NCI-H748 treated with DMSO at 0.1 percent for 48 hours (cell line): Measurements from ENCODE around the gene ATP9A.
"Not testable (repeated sequence)": the region's sequence is repeated elsewhere in the genome, so short reads cannot be mapped to it uniquely, and the experiment has no call there.

Source experiments
- DNase-seq: peaks from one replicate; lab custom pipeline; 2025; lab: John Stamatoyannopoulos, UW

ATP9A gene

GRCh38 chr20:51796340-51796739 lies 28.1 kb upstream of the ATP9A start:
- no peak for DNase-seq

- no peak for DNase-seq
Measured at GRCh38 chr20:51792960-51793359, 24.8 kb upstream of the ATP9A start.

- DNase-seq = no peak
Measured at GRCh38 chr20:51791626-51792025, 23.4 kb upstream of the ATP9A start.

- DNase-seq = no peak
Measured at GRCh38 chr20:51790256-51790655, 22.1 kb upstream of the ATP9A start.

GRCh38 chr20:51789434-51789833 lies 21.2 kb upstream of the ATP9A start:
- no peak for DNase-seq

GRCh38 chr20:51788822-51789221 lies 20.6 kb upstream of the ATP9A start:
- DNase-seq = no peak

- DNase-seq = no peak
Measured at GRCh38 chr20:51784299-51784698, 16.1 kb upstream of the ATP9A start.

- DNase-seq = not testable (repeated sequence)
Measured at GRCh38 chr20:51778229-51778759, 10.1 kb upstream of the ATP9A start.

- no peak for DNase-seq
Measured at GRCh38 chr20:51775241-51775640, 7.1 kb upstream of the ATP9A start.

- DNase-seq = no peak
Measured at GRCh38 chr20:51772236-51772635, 4.0 kb upstream of the ATP9A start.

GRCh38 chr20:51769976-51770615 lies 1.9 kb upstream of the ATP9A start:
- no peak for DNase-seq

GRCh38 chr20:51768759-51769517 lies 748 bp upstream of the ATP9A start:
- DNase-seq = no peak

GRCh38 chr20:51766994-51767866 lies 960 bp downstream of the ATP9A start:
- DNase-seq = peak; percentile 77

GRCh38 chr20:51765381-51765780 lies 2.8 kb downstream of the ATP9A start:
- not testable (repeated sequence) for DNase-seq

GRCh38 chr20:51763965-51764602 lies 4.1 kb downstream of the ATP9A start:
- no peak for DNase-seq

GRCh38 chr20:51760905-51761546 lies 7.2 kb downstream of the ATP9A start:
- DNase-seq = no peak

- no peak for DNase-seq
Measured at GRCh38 chr20:51759769-51760510, 8.2 kb downstream of the ATP9A start.

- no peak for DNase-seq
Measured at GRCh38 chr20:51758978-51759544, 9.1 kb downstream of the ATP9A start.

GRCh38 chr20:51757226-51757625 lies 11.0 kb downstream of the ATP9A start:
- DNase-seq = no peak

- DNase-seq = no peak
Measured at GRCh38 chr20:51756653-51757052, 11.5 kb downstream of the ATP9A start.
